Measurements from ENCODE around the gene COL25A1.

COL25A1 gene

GRCh38 chr4:108916638-108917037 is 385.8 kb downstream of the COL25A1 start:
- ChIA-PET POLR2A (no interaction called here), CTCF (no interaction called here)
- no peak for TF ChIP-seq L3MBTL2 (conservative IDR thresholded peaks at IDR 0.05)
- no peak for TF ChIP-seq HDGF (IDR thresholded peaks at IDR 0.05; ENCODE audit: borderline replicate concordance)
- no peak for TF ChIP-seq FOXA1 (IDR thresholded peaks at IDR 0.05)
- TF ChIP-seq ARNT (IDR thresholded peaks at IDR 0.05): no peak
- TF ChIP-seq FOXM1 (IDR thresholded peaks at IDR 0.05; ENCODE audit: borderline replicate concordance): no peak
- TF ChIP-seq SP1 (IDR thresholded peaks at IDR 0.05): no peak
- TF ChIP-seq TARDBP (IDR thresholded peaks at IDR 0.05): no peak
- TF ChIP-seq BHLHE40 (IDR thresholded peaks at IDR 0.05; ENCODE audit: borderline replicate concordance): no peak
- no peak for TF ChIP-seq ELF4 (IDR thresholded peaks at IDR 0.05)
- DNase-seq (ENCODE audit: extremely low spot score): no peak

DNA sequence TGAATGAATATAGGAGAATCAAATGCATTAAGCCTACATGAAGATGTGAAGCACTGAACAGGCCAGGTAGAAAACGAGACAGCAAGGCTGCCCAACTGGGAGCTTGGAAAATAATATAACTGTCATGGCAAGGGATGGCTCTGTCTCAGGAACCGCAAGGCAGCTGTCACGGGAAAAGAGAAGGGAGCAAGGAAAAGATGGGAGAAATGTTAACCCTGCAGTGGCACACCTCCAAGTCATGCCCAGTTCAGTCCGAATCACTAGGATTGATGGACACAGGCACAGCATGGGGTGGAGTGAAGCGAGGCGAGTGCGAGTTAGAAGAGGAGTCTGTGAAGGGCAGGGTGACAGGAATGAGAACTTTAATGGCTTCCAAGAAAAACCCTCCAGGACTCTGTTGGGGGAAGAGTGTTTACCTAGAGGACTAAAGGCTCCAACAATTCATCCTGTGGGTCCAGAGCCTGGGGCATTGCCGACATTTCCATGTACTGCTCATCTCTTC is 395.5 kb downstream of the COL25A1 start:
- no peak for DNase-seq (ENCODE audit: extremely low spot score)
- ChIA-PET POLR2A (no interaction called here), CTCF (no interaction called here)
- TF ChIP-seq PKNOX1 (IDR thresholded peaks at IDR 0.05) (peak; percentile 74), SUZ12 (IDR thresholded peaks at IDR 0.05) (no peak), NFRKB (IDR thresholded peaks at IDR 0.05) (no peak)

GRCh38 chr4:108906006-108906405 is 396.5 kb downstream of the COL25A1 start:
- no peak for TF ChIP-seq PKNOX1 (IDR thresholded peaks at IDR 0.05)
- no peak for TF ChIP-seq FOXK2 (IDR thresholded peaks at IDR 0.05)
- no peak for TF ChIP-seq ARNT (IDR thresholded peaks at IDR 0.05)
- TF ChIP-seq LEF1 (IDR thresholded peaks at IDR 0.05; ENCODE audit: borderline replicate concordance): no peak
- TF ChIP-seq HDGF (IDR thresholded peaks at IDR 0.05; ENCODE audit: borderline replicate concordance): no peak
- TF ChIP-seq FOXA1 (IDR thresholded peaks at IDR 0.05): no peak
- no peak for TF ChIP-seq TARDBP (IDR thresholded peaks at IDR 0.05)
- no peak for TF ChIP-seq SP1 (IDR thresholded peaks at IDR 0.05)
- no peak for TF ChIP-seq L3MBTL2 (conservative IDR thresholded peaks at IDR 0.05)
- TF ChIP-seq BHLHE40 (IDR thresholded peaks at IDR 0.05; ENCODE audit: borderline replicate concordance): no peak
- no peak for TF ChIP-seq CTBP1 (IDR thresholded peaks at IDR 0.05; ENCODE audit: borderline replicate concordance)
- no peak for TF ChIP-seq ELF4 (IDR thresholded peaks at IDR 0.05)
- TF ChIP-seq FOXM1 (IDR thresholded peaks at IDR 0.05; ENCODE audit: borderline replicate concordance): no peak
- no peak for TF ChIP-seq ZNF384 (IDR thresholded peaks at IDR 0.05)
- TF ChIP-seq NFRKB (IDR thresholded peaks at IDR 0.05): no peak
- TF ChIP-seq SUZ12 (IDR thresholded peaks at IDR 0.05): no peak
- CTCF ChIA-PET: no interaction called here
- POLR2A ChIA-PET: no interaction called here
- DNase-seq (ENCODE audit: extremely low spot score): no peak

DNA sequence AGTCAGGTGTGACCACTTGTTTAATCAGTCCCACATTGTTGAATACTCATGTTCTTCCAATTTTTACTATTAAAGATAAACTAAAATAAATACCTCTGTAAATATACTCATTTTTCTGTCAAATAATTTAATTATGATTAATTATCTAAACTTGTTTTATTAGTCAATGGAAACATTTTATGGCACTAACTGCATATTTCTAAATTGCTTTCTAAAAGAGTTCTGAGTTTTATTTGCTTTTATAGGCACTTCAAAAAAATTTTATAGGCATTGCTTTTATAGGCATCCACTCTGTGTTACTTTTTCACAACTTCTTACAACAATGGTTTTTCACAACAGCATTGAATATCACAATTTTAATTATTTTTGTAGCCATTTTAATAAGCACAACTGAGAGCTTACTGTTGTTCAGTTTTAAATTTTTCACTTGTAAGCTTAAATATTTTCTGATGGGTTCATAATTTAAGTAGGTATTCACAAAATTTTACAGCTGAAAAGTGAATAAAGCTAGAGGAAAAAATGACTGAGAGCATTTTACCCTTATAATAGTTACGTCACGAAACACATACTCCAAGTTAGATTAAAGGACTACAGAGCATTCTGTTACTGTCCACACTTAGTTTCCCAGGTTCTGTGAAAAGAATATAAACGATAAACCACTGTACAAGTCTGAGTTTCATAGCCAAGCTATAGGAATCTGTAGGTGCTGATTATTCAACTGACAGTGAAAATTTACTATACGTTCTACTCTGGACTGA is 398.8 kb downstream of the COL25A1 start:
- no peak for DNase-seq (ENCODE audit: extremely low spot score)
- ChIA-PET POLR2A (no interaction called here), CTCF (interaction anchor here (0.5 kb wide), 1 partner anchor 919 kb away, joined by 3 read pairs; no protein-coding TSS in a partner anchor)
- TF ChIP-seq PKNOX1 (IDR thresholded peaks at IDR 0.05) (peak; percentile 76), ZNF384 (IDR thresholded peaks at IDR 0.05) (peak; percentile 77), FOXA1 (IDR thresholded peaks at IDR 0.05) (no peak), ARNT (IDR thresholded peaks at IDR 0.05) (no peak)

GRCh38 chr4:108902769-108903168 is 399.7 kb downstream of the COL25A1 start:
- DNase-seq (ENCODE audit: extremely low spot score): no peak
- CTCF ChIA-PET: no interaction called here
- no peak for TF ChIP-seq LEF1 (IDR thresholded peaks at IDR 0.05; ENCODE audit: borderline replicate concordance)
- no peak for TF ChIP-seq NFRKB (IDR thresholded peaks at IDR 0.05)
- no peak for TF ChIP-seq FOXA1 (IDR thresholded peaks at IDR 0.05)
- TF ChIP-seq TARDBP (IDR thresholded peaks at IDR 0.05): no peak
- no peak for TF ChIP-seq BHLHE40 (IDR thresholded peaks at IDR 0.05; ENCODE audit: borderline replicate concordance)
- no peak for TF ChIP-seq SP1 (IDR thresholded peaks at IDR 0.05)
- no peak for TF ChIP-seq FOXK2 (IDR thresholded peaks at IDR 0.05)
- TF ChIP-seq ARNT (IDR thresholded peaks at IDR 0.05): no peak
- no peak for TF ChIP-seq HDGF (IDR thresholded peaks at IDR 0.05; ENCODE audit: borderline replicate concordance)
- TF ChIP-seq PKNOX1 (IDR thresholded peaks at IDR 0.05): no peak
- TF ChIP-seq L3MBTL2 (conservative IDR thresholded peaks at IDR 0.05): no peak
- TF ChIP-seq ELF4 (IDR thresholded peaks at IDR 0.05): no peak
- TF ChIP-seq CTBP1 (IDR thresholded peaks at IDR 0.05; ENCODE audit: borderline replicate concordance): no peak
- no peak for TF ChIP-seq SUZ12 (IDR thresholded peaks at IDR 0.05)
- TF ChIP-seq FOXM1 (IDR thresholded peaks at IDR 0.05; ENCODE audit: borderline replicate concordance): no peak
- no peak for TF ChIP-seq ZNF384 (IDR thresholded peaks at IDR 0.05)
- POLR2A ChIA-PET: no interaction called here

GRCh38 chr4:108901291-108901690 is 401.2 kb downstream of the COL25A1 start:
- TF ChIP-seq CTBP1 (IDR thresholded peaks at IDR 0.05; ENCODE audit: borderline replicate concordance) (no peak), BHLHE40 (IDR thresholded peaks at IDR 0.05; ENCODE audit: borderline replicate concordance) (no peak), FOXA1 (IDR thresholded peaks at IDR 0.05) (no peak)
- no peak for DNase-seq (ENCODE audit: extremely low spot score)
- POLR2A ChIA-PET: no interaction called here
- CTCF ChIA-PET: interaction anchor here (0.8 kb wide), 1 partner anchor 16 kb away, joined by 4 read pairs; no protein-coding TSS in a partner anchor
